Panc1 (cell line): Measurements from ENCODE around the gene ANKRD55. TPM values are rescaled to one million over a fixed set of nuclear protein-coding genes. Genes with fewer than 3 reads are reported as not detected.

Experiments used
- ATAC-seq: fragments of 200-7000 bp; cut with Tn5 transposase; 2 replicates; pipeline ENCODE4 v1.9.1; 2020; ENCODE audit warnings: mild to moderate bottlenecking, moderate library complexity
- BruUV-seq: library from RNA; stranded (reverse); fragments of 400-500 nt; replicated peaks from 2 replicates; lab custom pipeline; 2021; lab: Mats Ljungman, UMichigan
- CTCF ChIA-PET: fragments of 300-600 bp; sonication (Branson Sonifier 250); formaldehyde crosslinking; loops from one replicate; lab custom pipeline; 2022; ENCODE audit warnings: antibody characterized with exemption; lab: Charles Lee
- POLR2A ChIA-PET: fragments of 300-600 bp; sonication (Branson Sonifier 250); formaldehyde crosslinking; loops from one replicate; lab custom pipeline; 2022; ENCODE audit warnings: antibody characterized with exemption; lab: Charles Lee
- DNase-seq: peaks from one replicate; pipeline ENCODE4 v3.0.0-alpha.2; 2010; ENCODE audit warnings: low read depth, low spot score
- H3K27ac ChIP-seq: 2 replicates; pipeline ENCODE4 v1.5.1; 2011; ENCODE audit warnings: mild to moderate bottlenecking, low read length, inconsistent platforms
- H3K27me3 ChIP-seq: fragments of 200-500 bp; sonication (Bioruptor generic); 2 replicates; pipeline ENCODE4 v1.6.0; 2014; ENCODE audit warnings: low read length, inconsistent platforms; ENCODE audit not compliant: control insufficient read depth, insufficient read depth
- H3K36me3 ChIP-seq: fragments of 200-500 bp; sonication (Bioruptor generic); 2 replicates; pipeline ENCODE4 v1.5.1; 2014; ENCODE audit warnings: inconsistent platforms, mild to moderate bottlenecking, low read length, moderate library complexity; ENCODE audit not compliant: control insufficient read depth, insufficient read depth
- H3K4me1 ChIP-seq: 2 replicates; pipeline ENCODE4 v1.5.1; 2011; ENCODE audit warnings: inconsistent platforms, mild to moderate bottlenecking, low read length, moderate library complexity; ENCODE audit not compliant: control insufficient read depth, insufficient read depth
- H3K4me3 ChIP-seq, 2 experiments: 2 replicates each; pipeline ENCODE4 v1.5.1; 2011 to 2012; ENCODE audit warnings: low read depth in 2 of 2, low read length in 2 of 2, mild to moderate bottlenecking in 2 of 2, inconsistent platforms in 1 of 2, moderate library complexity in 1 of 2
- H3K9me3 ChIP-seq: fragments of 200-500 bp; sonication (Bioruptor generic); 2 replicates; pipeline ENCODE4 v1.5.1; 2014; ENCODE audit warnings: low read depth, mild to moderate bottlenecking, inconsistent platforms, low read length, moderate library complexity; ENCODE audit not compliant: control insufficient read depth, insufficient read depth
- POLR2AphosphoS5 ChIP-seq: IDR thresholded peaks from 2 replicates; pipeline ENCODE4 v1.6.1; 2012; ENCODE audit warnings: mild to moderate bottlenecking, low read depth, low read length, moderate library complexity
- REST ChIP-seq, 2 experiments: IDR thresholded peaks; 2 replicates each; pipeline ENCODE4 v1.6.1; 2011 to 2012; ENCODE audit warnings: low read depth in 2 of 2, control low read depth in 1 of 2, low read length in 1 of 2, mild to moderate bottlenecking in 1 of 2, moderate library complexity in 1 of 2; ENCODE audit not compliant: insufficient read depth in 1 of 2
- SIN3A ChIP-seq: IDR thresholded peaks from 2 replicates; pipeline ENCODE4 v1.6.1; 2012; ENCODE audit warnings: low read depth, mild to moderate bottlenecking, low read length, moderate library complexity, borderline replicate concordance; ENCODE audit not compliant: insufficient read depth
- TCF7L2 ChIP-seq: IDR thresholded peaks from 2 replicates; pipeline ENCODE4 v1.6.1; 2011; ENCODE audit warnings: mild to moderate bottlenecking, low read depth, low read length, inconsistent platforms
- in situ Hi-C: cut with HindIII; loops from 2 replicates; pipeline ENCODE4 v1.10.0; 2016; ENCODE audit warnings: low sequenced_read_pairs, low pct_unique_long_range_greater_than_20kb
- intact Hi-C: fragments of 100-400 bp; cut with micrococcal nuclease; formaldehyde crosslinking; loops from one replicate; pipeline ENCODE4 v1.10.0; 2022; ENCODE audit not compliant: unreplicated experiment
- total RNA-seq: library from RNA; stranded (reverse); gene quantifications from one replicate; pipeline ENCODE4 v1.2.1, GENCODE V29; 2021; ENCODE audit not compliant: unreplicated experiment
- TF ChIP-seq, protein P1 (sequence below): fragments of 450-650 bp; IDR thresholded peaks from 2 replicates; pipeline ENCODE4 v1.5.1; 2017; ENCODE audit warnings: mild to moderate bottlenecking

ANKRD55 gene
- total RNA-seq, 1 experiment from 2014 or later: not detected

- in situ Hi-C loops (no loop called here), intact Hi-C loops (no loop called here)
- Histone ChIP-seq H3K4me1 (no peaks in the 10 kb centered on the region), H3K4me3 (no peak overlapping the region), H3K27ac (no peak overlapping the region), H3K36me3 (no peaks in the 10 kb centered on the region), H3K9me3 (no peaks in the 10 kb centered on the region), H3K27me3 (no peaks in the 10 kb centered on the region)
- DNase-seq: no peak
- ChIA-PET POLR2A (no interaction called here), CTCF (no interaction called here)
- no peak for TF ChIP-seq SIN3A
- no peak for TF ChIP-seq TCF7L2
- no peak for ATAC-seq
- no TSS peak for BruUV-seq
These were observed 85.4 kb downstream of the ANKRD55 start for GRCh38 chr5:56147659-56148230.

- no TSS peak for BruUV-seq
- Histone ChIP-seq H3K4me3 (no peak overlapping the region), H3K27ac (no peak overlapping the region), H3K9me3 (no peaks in the 10 kb centered on the region), H3K36me3 (no peaks in the 10 kb centered on the region), H3K27me3 (no peaks in the 10 kb centered on the region), H3K4me1 (no peaks in the 10 kb centered on the region)
- TF ChIP-seq TCF7L2: no peak
- no peak for TF ChIP-seq REST (IDR thresholded peaks at IDR 0.05; ENCODE audit: insufficient read depth in 1 of 2, low read depth in 2 of 2, low read length in 1 of 2)
- TF ChIP-seq, protein P1, sequence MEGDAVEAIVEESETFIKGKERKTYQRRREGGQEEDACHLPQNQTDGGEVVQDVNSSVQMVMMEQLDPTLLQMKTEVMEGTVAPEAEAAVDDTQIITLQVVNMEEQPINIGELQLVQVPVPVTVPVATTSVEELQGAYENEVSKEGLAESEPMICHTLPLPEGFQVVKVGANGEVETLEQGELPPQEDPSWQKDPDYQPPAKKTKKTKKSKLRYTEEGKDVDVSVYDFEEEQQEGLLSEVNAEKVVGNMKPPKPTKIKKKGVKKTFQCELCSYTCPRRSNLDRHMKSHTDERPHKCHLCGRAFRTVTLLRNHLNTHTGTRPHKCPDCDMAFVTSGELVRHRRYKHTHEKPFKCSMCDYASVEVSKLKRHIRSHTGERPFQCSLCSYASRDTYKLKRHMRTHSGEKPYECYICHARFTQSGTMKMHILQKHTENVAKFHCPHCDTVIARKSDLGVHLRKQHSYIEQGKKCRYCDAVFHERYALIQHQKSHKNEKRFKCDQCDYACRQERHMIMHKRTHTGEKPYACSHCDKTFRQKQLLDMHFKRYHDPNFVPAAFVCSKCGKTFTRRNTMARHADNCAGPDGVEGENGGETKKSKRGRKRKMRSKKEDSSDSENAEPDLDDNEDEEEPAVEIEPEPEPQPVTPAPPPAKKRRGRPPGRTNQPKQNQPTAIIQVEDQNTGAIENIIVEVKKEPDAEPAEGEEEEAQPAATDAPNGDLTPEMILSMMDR: no peak
- in situ Hi-C loops (no loop called here), intact Hi-C loops (no loop called here)
- no peak for DNase-seq
- ChIA-PET CTCF (no interaction called here), POLR2A (no interaction called here)
- no peak for ATAC-seq
These were observed 86.0 kb downstream of the ANKRD55 start for GRCh38 chr5:56147106-56147505.

DNA sequence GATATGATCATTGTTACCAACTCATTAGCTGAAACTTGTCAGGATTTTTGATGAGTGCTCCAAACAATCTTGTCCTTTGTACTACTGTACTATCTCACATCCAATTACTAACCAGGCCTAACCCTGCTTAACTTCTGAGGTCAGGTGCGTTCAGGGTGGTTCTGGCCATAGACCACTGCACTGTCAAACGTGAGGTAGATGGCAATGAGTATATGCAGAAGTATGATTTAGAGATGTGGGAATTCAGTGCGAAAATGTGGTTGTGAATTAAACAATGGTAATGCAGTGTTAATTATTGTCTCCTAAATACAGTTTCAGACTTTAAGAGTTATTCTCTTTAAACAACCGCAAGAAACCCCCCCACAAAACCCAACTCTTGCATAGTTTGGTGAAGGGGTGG lies 86.5 kb downstream of the ANKRD55 start:
- intact Hi-C loops: no loop called here
- in situ Hi-C loops: no loop called here
- POLR2A ChIA-PET: no interaction called here

More for the DNA sequence above, 86.5 kb downstream of the ANKRD55 start:
- H3K27ac ChIP-seq: no peak overlapping the region
- CTCF ChIA-PET: interaction anchor here (0.7 kb wide), 1 partner anchor 26 kb away, joined by 4 read pairs; no protein-coding TSS in a partner anchor
- no peaks in the 10 kb centered on the region for H3K9me3 ChIP-seq
- no peaks in the 10 kb centered on the region for H3K4me1 ChIP-seq
- ATAC-seq (no peak), DNase-seq (no peak)
- no peaks in the 10 kb centered on the region for H3K36me3 ChIP-seq
- BruUV-seq: no TSS peak
- TF ChIP-seq SIN3A (no peak), POLR2AphosphoS5 (no peak), REST (IDR thresholded peaks at IDR 0.05; ENCODE audit: insufficient read depth in 1 of 2, low read depth in 2 of 2, low read length in 1 of 2) (no peak), TCF7L2 (no peak)
- TF ChIP-seq, protein P1: no peak
- no peak overlapping the region for H3K4me3 ChIP-seq
- H3K27me3 ChIP-seq: no peaks in the 10 kb centered on the region
